Measurements from ENCODE around the gene TCF7. TPM values are rescaled to one million over a fixed set of nuclear protein-coding genes. Genes with fewer than 3 reads are reported as not detected.

Gene TCF7
- total RNA-seq, 1 experiment from 2014 or later, result 11.1 TPM

DNA sequence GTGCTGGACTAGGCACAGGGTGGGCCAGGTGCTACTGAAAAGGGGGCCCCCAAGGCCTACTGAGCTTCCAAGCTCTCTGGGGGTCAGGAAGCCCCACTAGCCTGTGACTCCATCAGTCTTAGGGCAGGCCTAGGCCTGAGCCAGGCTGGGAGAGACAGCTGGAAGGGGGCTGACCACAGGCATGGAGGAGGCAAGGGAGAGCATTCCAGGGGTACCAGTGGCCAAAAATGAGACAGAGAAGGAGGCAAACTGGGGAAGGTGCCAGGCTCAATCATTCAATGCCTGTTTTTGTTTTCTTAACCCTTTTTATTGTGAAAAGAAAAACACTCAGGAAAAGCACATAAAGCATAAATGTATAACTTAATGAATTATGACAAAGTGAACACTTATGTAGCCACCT lies 26.2 kb upstream of the TCF7 start:
- in situ Hi-C loops (cut with HindIII; ENCODE audit: low sequenced_read_pairs), result no loop called here
- no peak for DNase-seq (ENCODE audit: low spot score)

DNA sequence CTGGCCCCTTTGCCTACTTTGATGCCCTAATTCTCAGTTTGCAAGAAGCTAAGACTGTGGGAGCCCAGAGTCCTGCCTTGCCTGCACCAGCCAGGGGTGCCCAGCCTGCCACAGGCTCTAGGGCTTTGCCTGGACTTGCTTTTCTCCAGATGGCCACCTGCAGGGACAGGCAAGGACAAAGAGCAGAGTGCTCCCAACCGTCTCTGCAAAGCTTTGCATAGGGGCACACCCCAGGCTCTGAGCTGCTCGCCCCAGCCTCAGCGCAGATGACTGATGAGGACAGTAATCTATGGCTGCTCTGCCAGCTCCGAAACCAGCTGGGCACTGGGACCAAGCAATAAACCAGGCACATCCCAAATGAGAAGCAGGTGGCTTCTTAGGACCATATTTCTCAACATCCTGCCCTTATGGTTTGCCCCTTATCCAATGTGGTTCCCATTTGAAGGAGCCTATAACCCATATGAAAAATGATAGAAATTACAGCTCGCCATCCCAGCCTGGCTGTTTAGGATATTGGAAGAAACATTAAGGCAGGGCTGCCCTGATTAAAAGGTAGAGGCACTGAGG lies 25.4 kb upstream of the TCF7 start:
- in situ Hi-C loops (cut with HindIII; ENCODE audit: low sequenced_read_pairs), result no loop called here
- DNase-seq (ENCODE audit: low spot score), result no peak

DNA sequence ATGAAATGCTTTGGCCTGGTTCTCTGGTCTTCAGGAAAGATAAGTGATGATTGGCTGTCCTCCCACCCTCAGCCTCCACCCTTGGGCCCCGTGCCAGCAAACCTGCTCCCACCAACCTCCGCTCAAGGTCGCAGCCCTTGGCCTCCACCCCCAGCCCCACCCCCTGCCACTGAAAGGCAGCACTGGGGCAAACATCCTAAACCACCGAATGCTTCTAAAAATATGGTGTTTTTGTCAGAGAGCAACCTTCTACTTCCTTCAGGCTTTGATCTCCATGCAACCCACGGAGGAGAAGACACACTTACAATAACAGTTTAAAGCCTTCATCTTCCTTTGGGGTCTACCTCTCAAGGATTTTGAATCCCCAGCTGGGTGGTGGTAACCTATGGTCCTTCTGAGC lies 24.0 kb upstream of the TCF7 start:
- no peak for DNase-seq (ENCODE audit: low spot score)
- in situ Hi-C loops (cut with HindIII; ENCODE audit: low sequenced_read_pairs), result no loop called here

DNA sequence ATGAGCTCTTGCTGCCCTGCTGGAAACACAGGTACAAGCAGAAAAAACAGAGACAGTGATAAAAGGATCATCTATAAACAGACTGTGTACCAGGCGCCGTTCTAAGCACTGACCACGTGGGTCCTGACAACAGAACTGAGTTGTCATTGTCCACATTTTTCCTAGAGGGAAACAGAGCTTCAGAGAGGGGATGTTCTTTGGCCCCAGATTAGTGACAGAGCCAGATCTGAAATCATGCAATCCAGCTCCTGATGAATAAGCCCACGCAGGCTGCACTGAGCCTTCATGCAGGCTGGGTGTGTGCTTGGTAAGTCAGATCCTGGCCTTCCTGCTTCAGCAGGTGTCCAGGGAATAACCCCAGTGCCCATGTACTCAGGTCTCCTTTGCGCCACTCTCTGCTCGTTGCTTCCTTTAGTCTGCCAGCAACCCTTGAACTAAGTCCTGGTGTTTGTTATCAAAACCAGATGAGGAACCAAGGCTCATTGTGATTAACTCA lies 22.8 kb upstream of the TCF7 start:
- in situ Hi-C loops (cut with HindIII; ENCODE audit: low sequenced_read_pairs), result no loop called here
- no peak for DNase-seq (ENCODE audit: low spot score)

DNA sequence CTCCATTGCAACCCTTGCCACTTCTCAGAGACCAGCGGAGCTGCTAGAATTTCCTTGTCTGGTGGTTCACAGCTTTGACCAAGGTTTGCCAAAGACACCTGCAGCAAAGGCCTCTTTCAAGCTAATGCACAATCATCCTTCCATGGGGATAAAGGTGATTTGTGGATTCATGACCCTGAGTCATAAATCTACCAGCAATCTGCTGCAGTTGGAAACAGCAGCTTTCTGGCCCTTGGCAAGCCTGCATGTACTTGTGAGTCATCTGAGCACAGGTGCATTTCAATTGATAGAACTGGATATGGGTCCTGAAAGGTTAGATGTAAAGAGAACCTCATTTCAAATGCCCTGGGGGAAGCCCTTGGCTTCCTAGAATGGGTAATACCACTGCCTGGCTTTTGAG lies 21.6 kb upstream of the TCF7 start:
- no peak for DNase-seq (ENCODE audit: low spot score)
- in situ Hi-C loops (cut with HindIII; ENCODE audit: low sequenced_read_pairs), result no loop called here

DNA sequence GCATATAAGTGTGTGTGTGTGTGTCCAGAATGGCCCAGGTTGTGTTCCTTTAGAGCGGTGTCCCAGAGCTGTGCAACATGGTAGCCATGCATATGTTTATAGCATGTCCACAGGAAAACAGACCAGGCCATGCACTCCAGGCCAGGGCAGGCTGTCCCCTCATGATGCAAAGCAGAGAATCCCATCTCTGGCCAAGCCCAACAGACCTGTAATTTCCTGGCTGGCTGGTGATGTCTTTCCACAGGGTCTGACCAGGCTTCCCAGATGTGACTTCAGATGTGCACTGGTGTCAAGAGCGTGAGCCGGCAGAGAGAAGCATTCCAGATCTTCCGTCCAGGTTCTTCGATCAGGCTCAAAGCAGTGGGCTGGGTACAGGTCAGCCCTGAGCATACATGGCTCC lies 21.1 kb upstream of the TCF7 start:
- in situ Hi-C loops (cut with HindIII; ENCODE audit: low sequenced_read_pairs), result no loop called here
- DNase-seq (ENCODE audit: low spot score), result no peak

DNA sequence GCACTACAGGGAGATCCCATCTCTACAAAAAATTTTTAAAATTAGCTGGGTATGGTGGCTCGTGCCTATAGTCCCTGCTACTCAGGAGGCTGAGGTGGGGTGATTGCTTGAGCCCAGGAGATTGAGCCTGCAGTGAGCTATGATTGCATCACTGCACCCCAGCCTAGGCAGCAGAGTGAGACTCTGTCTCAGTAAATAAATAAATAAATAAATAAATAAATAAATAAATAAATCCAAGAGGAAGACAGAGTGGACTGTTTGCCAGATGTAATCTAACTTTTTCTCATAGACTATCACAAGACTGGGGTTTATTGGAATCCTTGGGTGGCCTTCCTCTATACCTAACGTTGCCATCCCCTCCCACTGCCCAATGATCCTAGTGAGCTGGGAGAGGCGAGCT lies 19.2 kb upstream of the TCF7 start:
- in situ Hi-C loops (cut with HindIII; ENCODE audit: low sequenced_read_pairs), result no loop called here
- DNase-seq (ENCODE audit: low spot score), result no peak

DNA sequence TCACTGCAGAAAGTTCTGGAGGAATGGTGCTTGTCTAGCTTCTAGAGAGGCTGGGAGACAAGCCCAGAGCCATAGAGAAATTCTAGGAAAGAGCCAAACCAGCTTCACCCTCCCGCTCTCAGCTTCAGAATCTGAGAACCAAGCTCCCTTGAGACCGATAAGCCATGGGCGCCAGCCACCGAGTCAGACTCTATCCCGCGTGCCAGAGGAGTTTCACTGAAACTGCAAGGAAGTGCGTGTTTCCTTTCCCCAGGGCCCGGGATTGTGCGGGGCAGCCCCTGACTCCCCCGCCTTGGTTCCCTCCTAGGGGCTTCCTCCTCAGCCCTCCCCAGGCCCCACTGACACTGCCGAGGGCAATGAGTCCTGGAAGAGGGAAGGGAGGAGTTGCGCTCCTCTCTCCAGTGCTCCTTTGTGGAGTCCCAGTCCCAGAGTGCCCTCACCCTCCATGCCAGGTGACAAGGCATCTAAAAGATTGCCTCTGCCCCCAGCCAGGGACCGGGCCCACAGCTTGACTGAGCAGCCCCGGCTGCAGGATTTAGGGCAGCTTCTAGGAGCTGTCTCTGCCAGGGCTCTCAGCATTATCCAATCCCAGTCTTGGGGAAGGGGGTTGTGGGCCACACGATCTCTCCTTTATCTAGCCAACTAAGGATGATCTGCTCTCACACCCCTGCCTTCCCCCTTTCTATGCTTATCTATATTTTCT lies 18.4 kb upstream of the TCF7 start:
- in situ Hi-C loops (cut with HindIII; ENCODE audit: low sequenced_read_pairs), result no loop called here
- DNase-seq (ENCODE audit: low spot score), result no peak

DNA sequence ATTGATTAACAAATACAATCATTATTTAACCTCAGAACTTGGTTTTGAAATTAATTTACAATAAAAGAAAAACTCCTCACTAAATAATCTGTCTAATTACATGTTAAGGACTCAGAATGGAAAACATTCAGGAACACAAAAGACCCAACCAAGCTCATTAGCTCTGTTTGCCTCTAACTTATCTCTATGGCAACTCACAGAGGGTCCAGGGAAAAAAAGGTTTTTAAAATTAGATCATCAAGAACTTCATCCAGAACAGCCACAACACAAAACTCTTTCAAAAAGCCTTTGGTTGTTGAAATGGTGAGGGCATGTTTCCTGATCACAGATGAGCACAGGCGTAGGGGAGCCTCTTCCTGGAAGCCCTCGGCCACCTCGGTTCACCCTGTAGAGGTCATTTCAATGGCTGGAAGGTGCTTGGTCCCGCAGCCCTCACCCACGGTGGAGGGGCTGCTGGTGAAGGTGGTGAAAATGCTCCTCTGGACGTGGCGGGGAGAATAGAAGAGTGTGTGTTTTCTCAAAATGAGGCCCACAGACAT lies 17.2 kb upstream of the TCF7 start:
- DNase-seq (ENCODE audit: low spot score), result no peak
- in situ Hi-C loops (cut with HindIII; ENCODE audit: low sequenced_read_pairs), result no loop called here

DNA sequence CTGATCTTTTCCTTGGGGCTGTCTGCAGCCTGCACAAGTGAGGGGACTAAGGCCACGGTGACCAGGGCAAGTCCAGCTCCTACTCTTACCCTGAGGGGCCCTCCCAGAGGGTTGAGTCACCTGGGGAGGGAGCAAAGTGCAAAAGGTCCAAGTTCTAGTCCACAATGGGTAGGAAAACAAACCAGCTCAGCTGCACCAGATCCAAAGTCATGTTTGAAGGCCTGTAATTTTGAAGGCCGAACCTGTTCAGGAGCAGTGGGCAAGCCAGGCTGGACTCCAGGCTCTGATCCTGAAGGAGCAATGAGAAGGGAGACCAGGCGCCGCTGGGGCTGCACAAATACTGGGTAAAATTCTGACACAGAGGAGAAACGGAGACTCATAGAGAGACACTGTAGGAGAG lies 15.8 kb upstream of the TCF7 start:
- no peak for DNase-seq (ENCODE audit: low spot score)
- in situ Hi-C loops (cut with HindIII; ENCODE audit: low sequenced_read_pairs), result no loop called here

DNA sequence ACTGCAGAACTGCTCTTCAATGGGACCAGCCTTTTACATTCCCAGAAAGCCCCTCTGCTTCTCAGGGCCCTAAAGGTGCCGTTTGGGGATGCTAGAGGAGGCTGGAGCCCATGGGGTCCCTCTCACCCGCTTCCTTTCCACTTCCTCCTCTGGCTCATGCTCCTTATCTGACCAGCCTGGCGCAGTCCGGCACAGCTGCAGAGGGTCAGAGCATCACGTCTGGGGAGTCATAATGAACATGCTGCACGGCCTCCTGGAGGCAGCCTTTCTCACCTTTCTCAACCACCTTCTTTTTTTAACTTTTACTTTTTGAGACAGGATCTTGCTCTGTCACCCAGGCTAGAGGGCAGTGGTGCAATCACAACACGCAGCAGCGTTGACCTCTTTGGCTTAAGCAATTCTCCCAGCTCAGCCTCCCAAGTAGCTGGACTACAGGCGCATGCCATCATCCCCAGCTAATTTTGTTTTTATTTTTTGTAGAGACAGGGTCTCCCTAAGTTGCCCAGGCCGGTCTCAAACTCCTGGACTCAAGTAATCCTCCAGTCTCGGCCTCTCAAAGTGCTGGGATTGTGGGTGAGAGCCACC lies 15.1 kb upstream of the TCF7 start:
- in situ Hi-C loops (cut with HindIII; ENCODE audit: low sequenced_read_pairs), result no loop called here
- DNase-seq (ENCODE audit: low spot score), result no peak

DNA sequence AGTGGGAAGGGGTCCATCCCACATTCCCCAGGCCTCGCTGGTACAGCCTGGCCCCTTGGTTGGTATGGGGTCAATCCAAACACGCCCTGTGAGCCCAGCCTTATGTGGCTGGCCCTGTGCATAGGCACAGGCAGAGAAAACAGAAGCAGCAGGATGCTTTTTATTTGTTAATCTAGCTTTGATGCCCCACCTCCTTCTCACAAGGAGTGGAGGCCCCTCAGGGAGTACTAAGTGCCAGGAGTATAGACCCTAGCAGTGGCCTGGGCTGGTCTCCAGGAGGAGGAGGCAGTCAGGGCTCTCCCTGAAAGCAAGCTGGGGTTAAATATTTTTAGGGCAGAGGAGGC lies 14.6 kb upstream of the TCF7 start:
- in situ Hi-C loops (cut with HindIII; ENCODE audit: low sequenced_read_pairs), result no loop called here
- DNase-seq (ENCODE audit: low spot score), result no peak

DNA sequence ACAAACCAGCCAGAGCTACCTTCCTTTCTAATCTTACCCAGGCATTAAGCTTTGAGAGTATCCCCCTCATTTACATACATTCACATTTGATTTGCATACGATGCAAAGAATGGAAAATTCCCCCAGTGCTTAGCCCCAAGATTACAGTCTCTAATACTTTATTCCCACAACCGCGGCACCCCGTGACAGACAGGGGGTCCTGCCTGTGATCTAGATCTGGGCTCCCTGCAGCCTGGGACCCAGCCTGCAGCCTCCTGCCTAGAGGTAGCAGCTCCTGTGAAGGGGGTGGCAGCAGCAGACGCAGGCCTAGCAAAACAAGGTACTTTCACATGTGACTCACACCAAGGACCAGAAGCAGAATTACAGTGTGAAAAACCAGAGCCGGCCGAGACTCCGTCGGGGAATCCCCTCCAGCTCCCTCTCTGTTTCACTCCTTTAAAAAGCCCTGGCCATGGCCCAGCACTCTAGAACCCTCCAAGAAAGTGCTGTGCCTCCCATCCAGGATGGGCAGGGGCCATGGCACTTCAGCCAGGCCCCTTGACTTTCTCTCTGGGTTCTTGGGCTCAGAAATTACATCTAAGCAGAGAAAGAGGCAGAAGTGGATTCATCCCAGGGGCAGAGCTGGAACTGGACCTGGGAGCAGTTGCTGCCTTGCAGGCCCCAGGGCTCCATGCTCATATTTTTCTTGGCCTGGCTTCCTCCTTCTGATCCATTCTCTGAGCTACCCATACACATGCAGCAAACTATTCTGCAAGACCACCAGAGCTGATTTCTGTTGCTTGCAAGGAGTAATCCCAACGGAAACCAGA lies 14.0 kb upstream of the TCF7 start:
- no peak for DNase-seq (ENCODE audit: low spot score)
- in situ Hi-C loops (cut with HindIII; ENCODE audit: low sequenced_read_pairs), result no loop called here

DNA sequence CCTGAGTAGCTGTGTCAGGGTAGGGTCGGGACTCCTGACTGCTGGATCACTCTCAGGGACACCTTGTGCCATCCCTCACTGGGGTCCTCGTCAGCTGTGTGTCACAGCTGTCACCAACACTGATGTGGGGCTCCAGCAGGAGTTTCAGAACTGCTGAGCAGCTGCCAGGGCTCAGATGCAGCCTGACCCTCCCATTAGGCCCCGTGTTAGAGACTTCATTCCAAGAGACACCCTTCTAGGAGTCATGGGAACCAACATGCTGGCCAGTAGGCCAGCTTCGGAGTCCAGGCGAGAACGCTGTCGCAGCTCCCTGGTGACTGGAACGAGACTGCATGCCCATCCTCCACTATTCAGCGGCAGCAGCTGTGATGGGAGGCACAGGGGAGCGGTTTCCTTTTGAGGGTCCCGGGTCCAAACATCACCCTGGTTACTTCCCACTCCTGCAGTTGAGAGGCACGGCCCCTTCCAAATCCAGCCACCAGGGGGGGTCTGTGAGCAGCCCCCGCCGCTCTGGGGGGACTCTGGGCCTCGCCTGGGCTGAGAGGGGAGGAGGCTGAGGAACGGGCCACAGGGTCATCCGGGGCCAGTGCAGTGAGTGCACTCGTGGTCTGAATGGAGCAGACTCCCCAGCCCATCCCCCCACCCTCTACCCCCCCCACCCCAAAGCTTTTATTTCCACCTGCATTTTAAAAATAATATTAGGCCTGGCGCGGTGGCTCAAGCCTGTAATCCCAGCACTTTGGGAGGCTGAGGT lies 12.6 kb upstream of the TCF7 start:
- peak; percentile 49 for DNase-seq (ENCODE audit: low spot score)
- in situ Hi-C loops (cut with HindIII; ENCODE audit: low sequenced_read_pairs), result no loop called here

DNA sequence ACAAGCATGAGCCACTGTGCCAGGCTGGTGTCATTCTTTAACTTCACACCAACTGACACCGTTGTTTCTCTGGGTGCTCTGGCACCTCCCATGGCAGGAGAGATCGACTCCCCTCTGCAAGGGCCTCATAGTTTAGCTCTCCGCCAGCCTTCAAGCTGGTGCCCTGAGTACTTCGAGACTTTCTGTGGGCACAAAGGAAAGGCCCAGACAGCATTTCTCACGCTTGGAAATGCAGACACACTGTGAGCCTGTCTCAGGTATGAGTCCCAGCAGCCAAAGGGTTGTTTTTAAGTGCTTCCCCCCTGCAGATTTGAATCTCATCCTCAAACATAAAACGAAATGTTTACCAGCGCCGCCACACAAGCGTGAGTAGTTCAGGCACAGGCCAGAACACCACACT lies 11.1 kb upstream of the TCF7 start:
- in situ Hi-C loops (cut with HindIII; ENCODE audit: low sequenced_read_pairs), result no loop called here

DNA sequence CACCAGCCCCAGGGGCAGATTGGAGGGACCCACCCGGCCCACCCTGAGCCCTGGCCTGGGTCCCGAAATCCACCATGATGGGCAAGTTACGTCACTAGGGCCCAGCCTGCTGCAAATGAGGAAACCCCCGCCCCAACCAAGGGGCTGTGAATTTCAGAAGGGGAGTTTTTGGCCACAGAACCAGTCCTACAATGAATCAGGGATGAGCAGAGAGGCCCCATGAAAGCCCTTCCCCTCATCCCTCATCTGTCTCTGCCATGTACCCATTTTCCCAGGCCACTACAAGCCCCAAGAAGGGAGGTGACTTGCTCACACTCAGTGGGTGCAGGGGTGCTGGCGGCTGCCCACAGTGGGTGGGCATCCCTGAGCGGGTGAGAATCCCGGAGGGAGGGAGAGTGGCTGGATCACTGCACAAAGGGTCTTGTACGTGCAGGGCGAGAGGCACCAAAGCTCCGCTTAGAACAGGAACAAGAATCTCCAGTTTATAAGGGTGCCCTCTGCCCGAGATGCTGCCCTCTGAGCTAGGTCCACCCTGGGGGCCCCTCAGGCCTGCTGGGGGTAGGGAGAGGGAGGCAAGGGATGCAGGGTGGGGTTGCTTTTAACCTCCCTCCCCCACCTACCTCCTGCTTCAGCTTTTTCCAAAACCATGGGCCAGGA lies 10.4 kb upstream of the TCF7 start:
- in situ Hi-C loops (cut with HindIII; ENCODE audit: low sequenced_read_pairs), result no loop called here
- DNase-seq (ENCODE audit: low spot score), result no peak

More for the DNA sequence above, 11.1 kb upstream of the TCF7 start:
- no peak for DNase-seq (ENCODE audit: low spot score)

DNA sequence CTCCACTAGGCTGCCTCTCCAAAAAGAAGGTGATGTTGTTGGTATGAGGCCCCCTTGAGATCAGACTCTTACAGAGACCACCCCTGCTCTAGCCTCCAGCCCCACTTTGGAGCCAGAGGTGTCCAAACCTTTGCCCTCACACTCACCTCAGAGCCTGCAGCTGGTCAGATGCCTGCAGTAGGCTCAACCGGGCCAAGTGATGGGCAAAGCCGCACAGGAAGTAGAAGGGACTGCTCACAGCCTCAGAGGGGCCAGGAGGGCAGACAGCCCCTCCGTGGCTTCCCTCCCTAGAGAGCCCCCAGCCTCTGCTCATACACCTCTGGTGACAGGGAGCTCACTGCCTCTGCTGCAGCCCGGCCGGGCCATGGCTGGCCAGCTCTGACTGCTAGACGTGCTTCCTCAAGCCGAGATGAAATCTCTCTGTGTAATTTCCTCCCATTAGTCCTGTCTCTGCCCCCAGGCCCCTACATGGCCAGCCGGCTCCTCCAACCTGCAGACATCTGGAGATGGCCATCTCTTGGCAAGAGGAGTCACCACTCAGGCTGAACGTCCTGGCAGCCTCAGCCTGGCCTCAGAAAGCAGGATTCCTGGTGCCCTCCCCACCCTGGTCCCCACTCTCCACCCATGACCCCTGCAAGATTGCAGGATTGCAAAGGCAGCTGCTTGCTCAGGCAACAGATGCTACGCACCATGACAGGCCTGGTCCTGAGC lies 7.3 kb upstream of the TCF7 start:
- in situ Hi-C loops (cut with HindIII; ENCODE audit: low sequenced_read_pairs), result no loop called here
- no peak for DNase-seq (ENCODE audit: low spot score)

DNA sequence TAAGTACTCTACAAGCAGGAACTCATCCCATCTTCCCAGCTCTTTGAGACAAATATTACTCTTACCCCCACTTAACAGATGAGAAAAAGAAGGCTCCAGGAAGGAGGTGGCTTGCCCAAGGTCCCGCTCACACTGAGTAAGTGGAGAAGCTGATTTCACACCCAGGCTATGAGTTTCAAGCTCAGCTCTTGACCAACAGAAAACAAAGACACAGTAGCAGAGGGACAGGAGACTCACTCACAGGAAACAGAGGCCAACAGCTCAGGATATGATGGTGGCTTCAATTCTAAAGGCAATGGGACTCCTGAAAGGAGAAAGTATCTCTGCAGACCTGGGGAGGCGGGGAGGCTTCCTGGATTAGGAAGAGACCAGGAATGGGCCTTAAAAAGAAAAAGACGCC lies 6.7 kb upstream of the TCF7 start:
- in situ Hi-C loops (cut with HindIII; ENCODE audit: low sequenced_read_pairs), result no loop called here
- no peak for DNase-seq (ENCODE audit: low spot score)

All from G401 (cell line).